Uterus (tissue), 2 donors: ENCODE data around the gene MID1.

Experiments
- POLR2A ChIP-seq, 2 donors: fragments of 450-650 bp; IDR thresholded peaks; one replicate each; pipeline ENCODE4 v1.6.1; 2016; ENCODE audit warnings: antibody characterized with exemption in 2 of 2, mild to moderate bottlenecking in 1 of 2, moderate library complexity in 1 of 2
- TF ChIP-seq, protein P1 (sequence below), 4 experiments: fragments of 200-600 bp in 2 of 4; fragments of 450-650 bp in 2 of 4; sonication (generic) in 2 of 4; IDR thresholded peaks; one replicate each; pipeline ENCODE4 v1.5.1; 2016 to 2019; ENCODE audit warnings: antibody characterized with exemption in 4 of 4, mild to moderate bottlenecking in 2 of 4, moderate library complexity in 1 of 4

DNA sequence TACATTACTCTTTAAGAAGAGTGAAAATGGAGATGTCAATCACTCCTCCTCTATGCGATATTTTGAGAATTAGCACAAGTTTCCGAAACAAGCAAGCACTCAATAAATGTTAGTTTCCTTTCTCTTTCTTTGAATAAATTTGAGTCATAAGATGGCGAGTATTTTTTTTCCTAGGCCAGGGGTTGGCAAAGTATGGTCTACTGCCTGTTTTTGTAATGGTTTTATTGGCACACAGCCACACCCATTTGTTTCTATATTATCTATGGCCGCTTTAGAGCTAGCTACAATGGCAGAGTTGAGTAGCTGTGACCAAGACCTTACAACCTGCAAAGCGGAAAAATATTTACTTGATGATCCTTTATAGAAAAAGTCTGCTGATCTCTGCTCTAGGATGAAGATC lies 139.5 kb downstream of the MID1 start:
- TF ChIP-seq, protein P1, sequence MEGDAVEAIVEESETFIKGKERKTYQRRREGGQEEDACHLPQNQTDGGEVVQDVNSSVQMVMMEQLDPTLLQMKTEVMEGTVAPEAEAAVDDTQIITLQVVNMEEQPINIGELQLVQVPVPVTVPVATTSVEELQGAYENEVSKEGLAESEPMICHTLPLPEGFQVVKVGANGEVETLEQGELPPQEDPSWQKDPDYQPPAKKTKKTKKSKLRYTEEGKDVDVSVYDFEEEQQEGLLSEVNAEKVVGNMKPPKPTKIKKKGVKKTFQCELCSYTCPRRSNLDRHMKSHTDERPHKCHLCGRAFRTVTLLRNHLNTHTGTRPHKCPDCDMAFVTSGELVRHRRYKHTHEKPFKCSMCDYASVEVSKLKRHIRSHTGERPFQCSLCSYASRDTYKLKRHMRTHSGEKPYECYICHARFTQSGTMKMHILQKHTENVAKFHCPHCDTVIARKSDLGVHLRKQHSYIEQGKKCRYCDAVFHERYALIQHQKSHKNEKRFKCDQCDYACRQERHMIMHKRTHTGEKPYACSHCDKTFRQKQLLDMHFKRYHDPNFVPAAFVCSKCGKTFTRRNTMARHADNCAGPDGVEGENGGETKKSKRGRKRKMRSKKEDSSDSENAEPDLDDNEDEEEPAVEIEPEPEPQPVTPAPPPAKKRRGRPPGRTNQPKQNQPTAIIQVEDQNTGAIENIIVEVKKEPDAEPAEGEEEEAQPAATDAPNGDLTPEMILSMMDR (IDR thresholded peaks at IDR 0.05), result no peak
- TF ChIP-seq POLR2A (IDR thresholded peaks at IDR 0.05), result no peak
